IPS-NIHi7 (cell line): ENCODE data around the gene CFC1.
"Not testable (repeated sequence)": the region's sequence is repeated elsewhere in the genome, so short reads cannot be mapped to it uniquely, and the experiment has no call there.

Source experiments
- DNase-seq: peaks from one replicate; pipeline ENCODE4 v3.0.0; 2012; ENCODE audit warnings: mixed read lengths; ENCODE audit errors: extremely low spot score

CFC1 gene

DNA sequence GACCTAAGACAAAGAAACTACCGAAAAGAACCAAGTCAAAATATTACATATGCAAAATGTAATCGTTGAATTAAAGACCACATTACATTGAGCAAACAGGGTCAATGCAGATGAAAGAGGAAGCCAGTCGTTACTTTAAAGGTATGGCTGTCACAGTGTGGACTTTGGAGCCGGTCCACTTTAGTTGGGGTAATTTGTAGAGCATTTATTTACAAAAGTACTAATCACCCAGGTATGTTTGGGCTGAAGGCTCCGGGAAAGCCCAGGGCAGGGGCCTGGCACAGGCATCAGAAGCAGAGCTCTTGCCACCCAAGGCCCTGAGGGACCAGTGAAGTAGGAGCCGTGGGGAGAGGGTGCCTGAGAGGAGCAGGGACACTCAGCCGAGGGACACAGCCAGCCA, 15.8 kb downstream of the CFC1 start:
- not testable (repeated sequence) for DNase-seq

DNA sequence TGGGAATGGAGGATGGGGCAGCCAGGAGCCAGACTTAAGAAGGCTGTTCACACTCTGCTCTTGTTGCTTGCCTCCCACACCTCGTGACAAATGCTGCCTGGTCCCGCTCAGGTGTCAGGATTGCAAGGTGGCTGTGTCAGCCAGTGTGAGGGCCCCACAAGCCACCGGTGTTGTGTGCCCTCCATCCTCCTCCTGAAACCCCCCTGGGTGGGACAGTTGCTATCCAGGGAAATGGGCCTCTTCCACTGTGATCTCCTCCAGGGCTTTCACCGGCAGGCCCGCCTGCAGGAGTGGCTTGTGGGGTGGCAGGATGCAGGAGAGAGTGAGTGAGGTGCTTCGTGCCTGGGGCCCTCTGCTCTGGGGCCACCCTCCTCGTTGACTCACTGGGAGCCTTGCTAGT, 16.4 kb downstream of the CFC1 start:
- DNase-seq = not testable (repeated sequence)

DNA sequence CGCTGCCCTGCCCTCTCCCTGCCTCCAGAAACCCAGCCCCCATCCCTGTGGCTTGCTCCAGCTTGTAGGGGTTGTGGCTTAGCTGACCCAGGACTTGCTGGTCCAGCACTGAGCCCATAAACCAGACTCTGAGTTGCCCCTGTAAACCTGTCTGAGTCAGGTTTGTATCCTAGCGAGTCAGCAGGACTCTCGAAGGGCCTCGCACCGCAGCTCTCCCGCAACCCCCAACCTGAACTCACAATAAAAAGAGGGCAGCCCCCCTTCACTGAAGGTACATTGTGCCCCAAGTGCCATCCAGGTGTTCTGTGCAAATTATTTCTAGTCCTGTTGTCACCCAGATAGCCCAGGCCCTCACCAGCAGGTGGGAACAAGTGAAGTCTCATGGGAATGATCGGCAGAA, 17.9 kb downstream of the CFC1 start:
- not testable (repeated sequence) for DNase-seq

DNA sequence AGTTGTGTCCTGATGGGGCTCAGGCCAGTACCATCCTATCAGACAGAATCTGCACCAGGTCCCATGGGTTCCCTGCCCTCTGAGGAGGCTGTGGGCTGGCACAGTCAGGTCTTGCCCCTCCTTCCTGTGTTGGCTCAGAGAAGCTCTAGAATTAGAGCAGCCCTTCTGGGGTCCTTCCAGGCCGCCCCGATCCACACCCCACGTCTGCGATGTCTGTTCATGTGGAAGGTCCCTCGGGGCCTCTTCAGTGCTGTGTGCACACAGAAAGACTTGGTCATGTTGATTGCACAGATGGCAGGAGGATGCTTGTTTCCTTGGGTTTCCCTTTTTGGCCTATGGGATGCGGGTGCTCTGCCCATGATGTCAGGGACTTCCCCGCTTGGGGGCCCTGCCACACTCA, 20.3 kb downstream of the CFC1 start:
- DNase-seq = not testable (repeated sequence)

DNA sequence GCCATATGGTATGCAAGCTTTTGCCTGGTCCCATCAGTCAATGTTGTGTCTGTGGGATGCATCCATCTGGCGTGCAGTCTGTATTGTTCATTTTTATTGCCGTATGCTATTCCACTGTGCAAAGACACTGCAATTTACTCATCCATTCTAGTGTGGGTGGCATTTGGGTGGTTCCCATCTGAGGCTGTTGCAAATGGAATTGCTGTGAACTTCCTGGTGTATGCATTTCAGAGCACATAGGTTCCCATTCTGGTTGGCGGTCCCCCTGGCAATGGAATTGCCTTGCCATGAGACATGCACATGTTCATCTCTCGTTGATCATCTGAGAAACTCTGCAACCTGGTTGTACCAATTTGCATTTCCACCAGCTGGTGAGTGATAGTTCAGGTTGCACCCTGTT, 21.8 kb downstream of the CFC1 start:
- DNase-seq = not testable (repeated sequence)

DNA sequence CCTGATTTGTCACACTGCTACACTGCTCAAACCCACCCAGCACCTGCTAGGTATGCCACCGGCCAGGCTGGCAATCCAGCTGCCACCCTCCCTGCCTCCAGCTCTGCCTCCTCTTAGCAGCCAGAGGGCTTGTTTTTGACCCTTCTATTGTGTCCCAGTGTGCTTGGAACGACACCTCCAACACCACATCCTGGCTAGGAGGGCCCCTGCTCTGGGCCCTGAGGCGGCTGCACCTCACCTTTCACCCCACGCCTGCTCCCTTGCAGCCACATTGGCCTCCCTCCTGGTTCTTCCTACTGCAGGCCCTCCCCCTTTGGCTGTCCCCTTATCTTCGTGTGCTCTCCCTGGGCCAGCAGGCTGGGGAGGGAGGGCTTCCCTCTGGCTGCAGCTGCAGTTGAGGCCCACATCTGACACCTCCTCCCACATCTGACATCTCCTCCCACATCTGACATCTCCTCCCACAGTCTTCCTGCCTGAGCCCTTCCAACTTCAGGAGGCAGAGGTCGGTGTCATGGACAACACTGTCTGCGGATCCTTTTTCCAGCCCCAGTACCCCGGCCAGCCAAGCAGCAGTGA, 23.1 kb downstream of the CFC1 start:
- not testable (repeated sequence) for DNase-seq

DNA sequence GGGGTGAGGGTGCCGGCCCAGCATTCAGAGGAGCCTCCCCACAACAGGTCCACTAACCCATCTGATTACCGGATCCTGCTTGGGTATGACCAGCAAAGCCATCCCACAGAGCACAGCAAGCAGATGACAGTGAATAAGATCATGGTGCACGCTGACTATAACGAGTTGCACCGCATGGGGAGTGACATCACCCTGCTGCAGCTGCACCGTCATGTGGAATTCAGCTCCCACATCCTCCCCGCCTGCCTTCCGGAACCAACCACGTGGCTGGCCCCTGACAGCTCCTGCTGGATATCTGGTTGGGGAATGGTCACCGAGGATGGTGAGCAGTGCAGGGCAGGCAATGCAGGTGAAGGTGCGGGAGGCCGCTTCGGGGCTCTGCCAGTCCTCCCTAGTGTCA, 25.1 kb downstream of the CFC1 start:
- not testable (repeated sequence) for DNase-seq

DNA sequence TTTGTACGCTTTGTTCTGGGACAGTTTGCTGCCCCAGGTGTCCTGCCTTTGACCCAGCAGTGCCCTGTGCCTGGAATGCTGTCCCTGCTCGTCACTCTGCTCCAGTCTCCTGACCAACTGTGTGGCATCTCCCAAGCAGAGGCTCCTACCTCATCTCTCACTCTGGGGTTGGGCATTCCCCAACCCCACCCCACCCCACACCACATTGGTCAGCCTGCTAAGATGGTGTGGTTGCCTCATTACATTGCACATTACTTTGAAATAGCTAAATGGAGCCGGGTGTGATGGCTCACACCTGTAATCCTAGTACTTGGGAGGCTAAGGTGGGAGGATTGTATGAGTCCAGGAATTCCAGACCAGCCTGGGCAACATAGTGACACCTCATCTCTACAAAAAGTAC, 27.4 kb downstream of the CFC1 start:
- not testable (repeated sequence) for DNase-seq

DNA sequence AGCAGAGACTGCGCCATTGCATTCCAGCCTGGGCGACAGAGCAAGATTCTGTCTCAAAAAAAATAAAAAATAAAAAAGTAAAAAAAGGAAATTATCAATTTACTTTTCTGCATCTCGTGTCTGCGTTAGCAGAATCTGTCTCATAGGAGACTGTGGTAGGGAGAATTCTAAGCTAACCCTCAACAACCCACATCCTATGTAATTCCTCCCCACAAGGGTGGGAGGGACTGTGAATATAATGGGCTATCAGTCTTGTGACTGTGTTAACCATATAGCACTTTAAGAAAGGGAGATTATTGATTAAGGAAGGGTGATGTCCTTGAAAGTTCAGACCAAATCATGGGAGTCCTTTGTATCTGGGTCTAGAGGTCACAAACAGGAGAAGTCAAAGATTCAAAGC, 33.2 kb downstream of the CFC1 start:
- not testable (repeated sequence) for DNase-seq

DNA sequence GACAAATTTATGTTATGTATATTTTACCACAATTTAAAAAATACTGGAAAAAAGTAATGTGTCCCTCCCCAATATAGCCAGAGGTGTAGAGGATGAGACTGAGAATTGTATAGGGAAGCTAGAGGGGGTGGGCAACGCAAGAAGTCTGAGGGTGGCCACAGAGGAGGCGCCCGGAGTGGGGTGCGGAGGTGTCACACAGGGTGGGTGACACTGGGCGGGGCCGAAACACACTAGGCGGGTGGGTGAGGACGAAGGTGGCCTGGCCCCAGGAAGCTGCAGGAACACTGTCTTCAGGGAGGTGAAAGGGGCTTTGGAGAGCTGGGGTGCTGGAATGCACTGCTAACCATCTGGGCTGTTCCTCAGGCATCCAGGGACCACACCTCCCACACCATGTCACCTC, 42.9 kb downstream of the CFC1 start:
- not testable (repeated sequence) for DNase-seq

DNA sequence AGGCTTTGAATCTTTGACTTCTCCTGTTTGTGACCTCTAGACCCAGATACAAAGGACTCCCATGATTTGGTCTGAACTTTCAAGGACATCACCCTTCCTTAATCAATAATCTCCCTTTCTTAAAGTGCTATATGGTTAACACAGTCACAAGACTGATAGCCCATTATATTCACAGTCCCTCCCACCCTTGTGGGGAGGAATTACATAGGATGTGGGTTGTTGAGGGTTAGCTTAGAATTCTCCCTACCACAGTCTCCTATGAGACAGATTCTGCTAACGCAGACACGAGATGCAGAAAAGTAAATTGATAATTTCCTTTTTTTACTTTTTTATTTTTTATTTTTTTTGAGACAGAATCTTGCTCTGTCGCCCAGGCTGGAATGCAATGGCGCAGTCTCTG, 45.2 kb downstream of the CFC1 start:
- not testable (repeated sequence) for DNase-seq

DNA sequence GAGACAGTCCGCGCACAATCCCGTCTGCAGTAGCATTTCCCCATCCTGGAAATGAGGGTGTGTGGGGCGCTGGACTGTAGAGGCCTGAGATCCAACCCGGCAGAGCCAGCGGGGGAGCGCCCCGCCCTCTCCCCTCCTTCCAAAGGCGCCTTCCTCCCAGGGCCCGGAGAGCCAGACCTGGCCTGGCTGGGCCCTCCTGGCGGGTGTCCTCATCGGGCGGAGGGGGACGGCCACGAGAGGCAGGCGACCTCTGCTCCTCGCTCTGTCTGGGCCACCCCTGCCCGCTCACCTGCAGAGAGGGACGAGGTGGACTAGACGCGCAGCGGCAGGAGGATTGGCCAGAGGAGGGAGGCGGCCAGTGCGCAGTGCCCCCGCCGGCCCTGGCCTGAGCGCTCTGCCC, 49.9 kb downstream of the CFC1 start:
- DNase-seq = not testable (repeated sequence)

DNA sequence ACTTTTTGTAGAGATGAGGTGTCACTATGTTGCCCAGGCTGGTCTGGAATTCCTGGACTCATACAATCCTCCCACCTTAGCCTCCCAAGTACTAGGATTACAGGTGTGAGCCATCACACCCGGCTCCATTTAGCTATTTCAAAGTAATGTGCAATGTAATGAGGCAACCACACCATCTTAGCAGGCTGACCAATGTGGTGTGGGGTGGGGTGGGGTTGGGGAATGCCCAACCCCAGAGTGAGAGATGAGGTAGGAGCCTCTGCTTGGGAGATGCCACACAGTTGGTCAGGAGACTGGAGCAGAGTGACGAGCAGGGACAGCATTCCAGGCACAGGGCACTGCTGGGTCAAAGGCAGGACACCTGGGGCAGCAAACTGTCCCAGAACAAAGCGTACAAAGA, 51.0 kb downstream of the CFC1 start:
- DNase-seq = not testable (repeated sequence)

DNA sequence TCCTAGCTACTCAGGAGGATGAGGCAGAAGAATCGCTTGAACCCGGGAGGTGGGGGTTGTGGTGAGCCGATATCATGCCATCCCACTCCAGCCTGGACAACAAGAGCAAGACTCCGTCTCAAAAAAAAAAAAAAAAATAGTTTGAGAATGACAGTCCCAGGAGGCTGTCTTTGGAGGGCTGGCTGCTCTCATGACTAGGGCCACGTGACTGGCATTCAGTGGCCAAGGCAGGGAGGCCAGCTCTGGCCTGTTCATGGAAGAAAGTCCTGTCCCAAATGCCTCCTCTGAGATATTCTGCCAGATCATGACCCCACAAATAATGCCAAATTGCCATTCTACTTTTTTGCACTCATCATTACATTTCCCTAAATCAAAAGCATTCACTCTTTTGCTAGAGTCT, 54.4 kb downstream of the CFC1 start:
- not testable (repeated sequence) for DNase-seq

DNA sequence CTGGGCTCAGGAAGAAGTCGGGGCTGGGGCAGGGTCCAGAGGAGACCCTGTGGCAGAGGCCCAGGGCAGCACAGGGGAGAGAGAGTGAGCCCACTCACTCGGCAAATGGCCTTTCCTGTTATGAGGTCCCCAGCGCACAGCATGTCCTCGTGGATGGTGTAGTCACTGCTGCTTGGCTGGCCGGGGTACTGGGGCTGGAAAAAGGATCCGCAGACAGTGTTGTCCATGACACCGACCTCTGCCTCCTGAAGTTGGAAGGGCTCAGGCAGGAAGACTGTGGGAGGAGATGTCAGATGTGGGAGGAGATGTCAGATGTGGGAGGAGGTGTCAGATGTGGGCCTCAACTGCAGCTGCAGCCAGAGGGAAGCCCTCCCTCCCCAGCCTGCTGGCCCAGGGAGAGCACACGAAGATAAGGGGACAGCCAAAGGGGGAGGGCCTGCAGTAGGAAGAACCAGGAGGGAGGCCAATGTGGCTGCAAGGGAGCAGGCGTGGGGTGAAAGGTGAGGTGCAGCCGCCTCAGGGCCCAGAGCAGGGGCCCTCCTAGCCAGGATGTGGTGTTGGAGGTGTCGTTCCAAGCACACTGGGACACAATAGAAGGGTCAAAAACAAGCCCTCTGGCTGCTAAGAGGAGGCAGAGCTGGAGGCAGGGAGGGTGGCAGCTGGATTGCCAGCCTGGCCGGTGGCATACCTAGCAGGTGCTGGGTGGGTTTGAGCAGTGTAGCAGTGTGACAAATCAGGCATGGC, 55.4 kb downstream of the CFC1 start:
- DNase-seq = not testable (repeated sequence)

DNA sequence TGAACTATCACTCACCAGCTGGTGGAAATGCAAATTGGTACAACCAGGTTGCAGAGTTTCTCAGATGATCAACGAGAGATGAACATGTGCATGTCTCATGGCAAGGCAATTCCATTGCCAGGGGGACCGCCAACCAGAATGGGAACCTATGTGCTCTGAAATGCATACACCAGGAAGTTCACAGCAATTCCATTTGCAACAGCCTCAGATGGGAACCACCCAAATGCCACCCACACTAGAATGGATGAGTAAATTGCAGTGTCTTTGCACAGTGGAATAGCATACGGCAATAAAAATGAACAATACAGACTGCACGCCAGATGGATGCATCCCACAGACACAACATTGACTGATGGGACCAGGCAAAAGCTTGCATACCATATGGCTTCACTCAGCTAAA, 56.6 kb downstream of the CFC1 start:
- not testable (repeated sequence) for DNase-seq
